ENCODE measurements around the gene TXNDC15. TPM values are rescaled to one million over a fixed set of nuclear protein-coding genes. Genes with fewer than 3 reads are reported as not detected.

The TXNDC15 gene
- total RNA-seq, 4 donors from 2014 or later, result 68.5 to 119 (median 82.6) TPM

- peaks cover 0 to 75% of the 10 kb centered on the region in 2 donors for H3K36me3 ChIP-seq
- ATAC-seq, result no peak
- peaks cover 0 to 3% (median 0%) of the 10 kb centered on the region in 3 donors for H3K4me1 ChIP-seq
- H3K27me3 ChIP-seq, result no peaks in the 10 kb centered on the region
- 100% methylated on average over 1 of the region's 1 CpG; no CpG with 5 or more reads in 1 of the 2 donors for WGBS, 2 donors (ENCODE audit: low coverage in 1 of 2)
- H3K4me3 ChIP-seq, result no peak overlapping the region
- H3K9me3 ChIP-seq, result no peaks in the 10 kb centered on the region
- TF ChIP-seq EP300 (IDR thresholded peaks at IDR 0.05), result no peak
- no peak for TF ChIP-seq POLR2A (IDR thresholded peaks at IDR 0.05)
- no peak for TF ChIP-seq POLR2AphosphoS5 (IDR thresholded peaks at IDR 0.05)
- no peak for TF ChIP-seq CTCF (IDR thresholded peaks at IDR 0.05)
- no peak overlapping the region for H3K27ac ChIP-seq
Measured at GRCh38 chr5:134891473-134891872, 17.3 kb downstream of the TXNDC15 start.

GRCh38 chr5:134892282-134892681 lies 18.1 kb downstream of the TXNDC15 start:
- no peak overlapping the region for H3K27ac ChIP-seq
- no peaks in the 10 kb centered on the region for H3K9me3 ChIP-seq
- peaks cover 0 to 83% of the 10 kb centered on the region in 2 donors for H3K36me3 ChIP-seq
- no peaks in the 10 kb centered on the region for H3K27me3 ChIP-seq
- 92 to 93% methylated on average over 2 of the region's 3 CpGs for WGBS, 2 donors (ENCODE audit: low coverage in 1 of 2)
- no peak for ATAC-seq
- H3K4me3 ChIP-seq, result no peak overlapping the region
- no peaks in the 10 kb centered on the region for H3K4me1 ChIP-seq
- TF ChIP-seq EP300 (IDR thresholded peaks at IDR 0.05) (no peak), POLR2AphosphoS5 (IDR thresholded peaks at IDR 0.05) (no peak), CTCF (IDR thresholded peaks at IDR 0.05) (no peak), POLR2A (IDR thresholded peaks at IDR 0.05) (no peak)

- Histone ChIP-seq H3K4me3 (no peak overlapping the region), H3K9me3 (no peaks in the 10 kb centered on the region), H3K36me3 (peaks cover 0 to 85% of the 10 kb centered on the region in 2 donors), H3K27ac (no peak overlapping the region), H3K4me1 (no peaks in the 10 kb centered on the region), H3K27me3 (no peaks in the 10 kb centered on the region)
- TF ChIP-seq POLR2A (IDR thresholded peaks at IDR 0.05), result no peak
- TF ChIP-seq CTCF (IDR thresholded peaks at IDR 0.05), result no peak
- TF ChIP-seq POLR2AphosphoS5 (IDR thresholded peaks at IDR 0.05), result no peak
- no peak for TF ChIP-seq EP300 (IDR thresholded peaks at IDR 0.05)
- WGBS, 2 donors (ENCODE audit: low coverage in 1 of 2), result 88 to 92% methylated on average over 2 of the region's 2 CpGs
- no peak for ATAC-seq
Measured at GRCh38 chr5:134892926-134893325, 18.8 kb downstream of the TXNDC15 start.

GRCh38 chr5:134893748-134894505 lies 19.8 kb downstream of the TXNDC15 start:
- Histone ChIP-seq H3K27ac (no peak overlapping the region), H3K4me1 (no peaks in the 10 kb centered on the region), H3K27me3 (no peaks in the 10 kb centered on the region), H3K4me3 (no peak overlapping the region), H3K9me3 (no peaks in the 10 kb centered on the region), H3K36me3 (peaks cover 0 to 84% of the 10 kb centered on the region in 2 donors)
- TF ChIP-seq POLR2AphosphoS5 (IDR thresholded peaks at IDR 0.05) (no peak), POLR2A (IDR thresholded peaks at IDR 0.05) (no peak), EP300 (IDR thresholded peaks at IDR 0.05) (no peak), CTCF (IDR thresholded peaks at IDR 0.05) (no peak)
- no peak for ATAC-seq
- 87% methylated on average over 3 to 7 of the region's 7 CpGs for WGBS, 2 donors (ENCODE audit: low coverage in 1 of 2)
